ENCODE measurements around the gene PON1.

PON1 gene

GRCh38 chr7:95255691-95256090 lies 68.6 kb downstream of the PON1 start:
- H2BK120ac ChIP-seq (ENCODE audit: insufficient read depth, low read length, poor library complexity): no peak overlapping the region
- no peak overlapping the region for H3K14ac ChIP-seq (ENCODE audit: low read length)
- no peak for DNase-seq
- H4K8ac ChIP-seq (ENCODE audit: low read depth, low read length): no peak overlapping the region
- H2BK5ac ChIP-seq (ENCODE audit: low read depth, low read length, poor library complexity): no peak overlapping the region
- H3K18ac ChIP-seq (ENCODE audit: low read length): no peak overlapping the region
- H4K12ac ChIP-seq (ENCODE audit: low read depth, low read length): no peak overlapping the region
- no peak overlapping the region for H3K27ac ChIP-seq (ENCODE audit: low read depth, low read length)
- no peaks in the 10 kb centered on the region for H3K79me2 ChIP-seq (ENCODE audit: control insufficient read depth, insufficient read depth, low read length, poor library complexity)
- no peak overlapping the region for H2AFZ ChIP-seq (ENCODE audit: insufficient read depth, low read length, poor library complexity)
- H3K4me3 ChIP-seq (ENCODE audit: low read depth, low read length): no peak overlapping the region
- no peak overlapping the region for H3K9ac ChIP-seq (ENCODE audit: low read length)
- no peaks in the 10 kb centered on the region for H3K79me1 ChIP-seq (ENCODE audit: low read length)
- no peak overlapping the region for H2BK12ac ChIP-seq (ENCODE audit: low read length)
- H3K27me3 ChIP-seq (ENCODE audit: insufficient read depth, low read length): no peaks in the 10 kb centered on the region
- no peaks in the 10 kb centered on the region for H3K36me3 ChIP-seq (ENCODE audit: control insufficient read depth in 1 of 2, insufficient read depth in 2 of 2, low read length in 2 of 2)
- no peak overlapping the region for H3K23ac ChIP-seq (ENCODE audit: low read length)
- no peak overlapping the region for H4K91ac ChIP-seq (ENCODE audit: low read depth, low read length)
- no peaks in the 10 kb centered on the region for H3K4me1 ChIP-seq (ENCODE audit: control insufficient read depth in 1 of 2, insufficient read depth in 2 of 2, low read length in 2 of 2)
- H3K9me3 ChIP-seq (ENCODE audit: insufficient read depth, low read depth, low read length): no peaks in the 10 kb centered on the region
- H3K4ac ChIP-seq (ENCODE audit: low read depth, low read length): no peak overlapping the region
- no peak overlapping the region for H2AK5ac ChIP-seq (ENCODE audit: low read length)
- H3K4me2 ChIP-seq (ENCODE audit: low read length): no peak overlapping the region

GRCh38 chr7:95253986-95254385 lies 70.3 kb downstream of the PON1 start:
- H3K9me3 ChIP-seq (ENCODE audit: insufficient read depth, low read depth, low read length): no peaks in the 10 kb centered on the region
- H3K36me3 ChIP-seq (ENCODE audit: control insufficient read depth in 1 of 2, insufficient read depth in 2 of 2, low read length in 2 of 2): no peaks in the 10 kb centered on the region
- H3K27ac ChIP-seq (ENCODE audit: low read depth, low read length): no peak overlapping the region
- no peaks in the 10 kb centered on the region for H3K79me2 ChIP-seq (ENCODE audit: control insufficient read depth, insufficient read depth, low read length, poor library complexity)
- H3K4me2 ChIP-seq (ENCODE audit: low read length): no peak overlapping the region
- no peak overlapping the region for H3K4ac ChIP-seq (ENCODE audit: low read depth, low read length)
- no peak overlapping the region for H4K91ac ChIP-seq (ENCODE audit: low read depth, low read length)
- no peaks in the 10 kb centered on the region for H3K79me1 ChIP-seq (ENCODE audit: low read length)
- no peak overlapping the region for H4K8ac ChIP-seq (ENCODE audit: low read depth, low read length)
- no peak overlapping the region for H2BK12ac ChIP-seq (ENCODE audit: low read length)
- no peak overlapping the region for H3K14ac ChIP-seq (ENCODE audit: low read length)
- no peak overlapping the region for H3K9ac ChIP-seq (ENCODE audit: low read length)
- no peaks in the 10 kb centered on the region for H3K4me1 ChIP-seq (ENCODE audit: control insufficient read depth in 1 of 2, insufficient read depth in 2 of 2, low read length in 2 of 2)
- no peak overlapping the region for H2BK5ac ChIP-seq (ENCODE audit: low read depth, low read length, poor library complexity)
- no peak overlapping the region for H3K23ac ChIP-seq (ENCODE audit: low read length)
- WGBS (ENCODE audit: extremely low coverage, insufficient coverage, insufficient read length): no CpG with 5 or more reads among the region's 1 CpG
- H3K27me3 ChIP-seq (ENCODE audit: insufficient read depth, low read length): no peaks in the 10 kb centered on the region
- no peak overlapping the region for H2AFZ ChIP-seq (ENCODE audit: insufficient read depth, low read length, poor library complexity)
- no peak overlapping the region for H3K4me3 ChIP-seq (ENCODE audit: low read depth, low read length)
- H4K12ac ChIP-seq (ENCODE audit: low read depth, low read length): no peak overlapping the region
- H2AK5ac ChIP-seq (ENCODE audit: low read length): no peak overlapping the region
- DNase-seq: no peak
- no peak overlapping the region for H2BK120ac ChIP-seq (ENCODE audit: insufficient read depth, low read length, poor library complexity)
- H3K18ac ChIP-seq (ENCODE audit: low read length): no peak overlapping the region

- no peak overlapping the region for H2BK120ac ChIP-seq (ENCODE audit: insufficient read depth, low read length, poor library complexity)
- H3K4me2 ChIP-seq (ENCODE audit: low read length): no peak overlapping the region
- H3K79me2 ChIP-seq (ENCODE audit: control insufficient read depth, insufficient read depth, low read length, poor library complexity): no peaks in the 10 kb centered on the region
- no peak overlapping the region for H4K12ac ChIP-seq (ENCODE audit: low read depth, low read length)
- H3K4me1 ChIP-seq (ENCODE audit: control insufficient read depth in 1 of 2, insufficient read depth in 2 of 2, low read length in 2 of 2): no peaks in the 10 kb centered on the region
- H3K14ac ChIP-seq (ENCODE audit: low read length): no peak overlapping the region
- no peak overlapping the region for H3K9ac ChIP-seq (ENCODE audit: low read length)
- H3K79me1 ChIP-seq (ENCODE audit: low read length): no peaks in the 10 kb centered on the region
- no peak overlapping the region for H3K27ac ChIP-seq (ENCODE audit: low read depth, low read length)
- no peak overlapping the region for H4K91ac ChIP-seq (ENCODE audit: low read depth, low read length)
- H3K27me3 ChIP-seq (ENCODE audit: insufficient read depth, low read length): no peaks in the 10 kb centered on the region
- no peak overlapping the region for H2BK12ac ChIP-seq (ENCODE audit: low read length)
- H2AFZ ChIP-seq (ENCODE audit: insufficient read depth, low read length, poor library complexity): no peak overlapping the region
- no peak overlapping the region for H3K4ac ChIP-seq (ENCODE audit: low read depth, low read length)
- H3K18ac ChIP-seq (ENCODE audit: low read length): no peak overlapping the region
- H4K8ac ChIP-seq (ENCODE audit: low read depth, low read length): no peak overlapping the region
- H2AK5ac ChIP-seq (ENCODE audit: low read length): no peak overlapping the region
- H3K23ac ChIP-seq (ENCODE audit: low read length): no peak overlapping the region
- no peak overlapping the region for H3K4me3 ChIP-seq (ENCODE audit: low read depth, low read length)
- no peak for DNase-seq
- WGBS (ENCODE audit: extremely low coverage, insufficient coverage, insufficient read length): no CpG with 5 or more reads among the region's 1 CpG
- no peaks in the 10 kb centered on the region for H3K9me3 ChIP-seq (ENCODE audit: insufficient read depth, low read depth, low read length)
- no peaks in the 10 kb centered on the region for H3K36me3 ChIP-seq (ENCODE audit: control insufficient read depth in 1 of 2, insufficient read depth in 2 of 2, low read length in 2 of 2)
- H2BK5ac ChIP-seq (ENCODE audit: low read depth, low read length, poor library complexity): no peak overlapping the region
These were observed 72.4 kb downstream of the PON1 start for GRCh38 chr7:95251966-95252365.

- no peaks in the 10 kb centered on the region for H3K27me3 ChIP-seq (ENCODE audit: insufficient read depth, low read length)
- no peak overlapping the region for H4K8ac ChIP-seq (ENCODE audit: low read depth, low read length)
- H3K27ac ChIP-seq (ENCODE audit: low read depth, low read length): no peak overlapping the region
- H2AK5ac ChIP-seq (ENCODE audit: low read length): no peak overlapping the region
- no peak for DNase-seq
- H3K36me3 ChIP-seq (ENCODE audit: control insufficient read depth in 1 of 2, insufficient read depth in 2 of 2, low read length in 2 of 2): no peaks in the 10 kb centered on the region
- H3K79me2 ChIP-seq (ENCODE audit: control insufficient read depth, insufficient read depth, low read length, poor library complexity): no peaks in the 10 kb centered on the region
- no peak overlapping the region for H3K18ac ChIP-seq (ENCODE audit: low read length)
- no CpG with 5 or more reads among the region's 6 CpGs for WGBS (ENCODE audit: extremely low coverage, insufficient coverage, insufficient read length)
- no peak overlapping the region for H2AFZ ChIP-seq (ENCODE audit: insufficient read depth, low read length, poor library complexity)
- H3K4me3 ChIP-seq (ENCODE audit: low read depth, low read length): no peak overlapping the region
- no peaks in the 10 kb centered on the region for H3K9me3 ChIP-seq (ENCODE audit: insufficient read depth, low read depth, low read length)
- no peak overlapping the region for H2BK120ac ChIP-seq (ENCODE audit: insufficient read depth, low read length, poor library complexity)
- no peaks in the 10 kb centered on the region for H3K4me1 ChIP-seq (ENCODE audit: control insufficient read depth in 1 of 2, insufficient read depth in 2 of 2, low read length in 2 of 2)
- H3K79me1 ChIP-seq (ENCODE audit: low read length): no peaks in the 10 kb centered on the region
- H4K12ac ChIP-seq (ENCODE audit: low read depth, low read length): no peak overlapping the region
- H3K23ac ChIP-seq (ENCODE audit: low read length): no peak overlapping the region
- no peak overlapping the region for H2BK5ac ChIP-seq (ENCODE audit: low read depth, low read length, poor library complexity)
- H3K4me2 ChIP-seq (ENCODE audit: low read length): no peak overlapping the region
- H3K9ac ChIP-seq (ENCODE audit: low read length): no peak overlapping the region
- H2BK12ac ChIP-seq (ENCODE audit: low read length): no peak overlapping the region
- H3K4ac ChIP-seq (ENCODE audit: low read depth, low read length): no peak overlapping the region
- H3K14ac ChIP-seq (ENCODE audit: low read length): no peak overlapping the region
- no peak overlapping the region for H4K91ac ChIP-seq (ENCODE audit: low read depth, low read length)
These were observed 73.8 kb downstream of the PON1 start for GRCh38 chr7:95250571-95250970.
